ENCODE results near the gene RANGAP1.
A peak's percentile ranks its signal among the peaks of the same experiment; 100 is the strongest.

RANGAP1 gene

GRCh38 chr22:41234815-41235695 is 50.9 kb downstream of the RANGAP1 start:
- no peak for DNase-seq (ENCODE audit: low spot score)

- DNase-seq (ENCODE audit: low spot score), result no peak
Measured at GRCh38 chr22:41231369-41231768, 54.6 kb downstream of the RANGAP1 start.

- no peak for DNase-seq (ENCODE audit: low spot score)
Measured at GRCh38 chr22:41230401-41230785, 55.6 kb downstream of the RANGAP1 start.

GRCh38 chr22:41229730-41230400 is 56.1 kb downstream of the RANGAP1 start:
- no peak for DNase-seq (ENCODE audit: low spot score)

- DNase-seq (ENCODE audit: low spot score), result no peak
Measured at GRCh38 chr22:41229215-41229614, 56.8 kb downstream of the RANGAP1 start.

GRCh38 chr22:41226723-41227655 is 59.0 kb downstream of the RANGAP1 start:
- DNase-seq (ENCODE audit: low spot score), result no peak

GRCh38 chr22:41223535-41223934 is 62.5 kb downstream of the RANGAP1 start:
- DNase-seq (ENCODE audit: low spot score), result no peak

- DNase-seq (ENCODE audit: low spot score), result no peak
Measured at GRCh38 chr22:41222846-41223507, 63.0 kb downstream of the RANGAP1 start.

- DNase-seq (ENCODE audit: low spot score), result peak; percentile 85
Measured at GRCh38 chr22:41217553-41218157, 68.3 kb downstream of the RANGAP1 start.

- no peak for DNase-seq (ENCODE audit: low spot score)
Measured at GRCh38 chr22:41216984-41217383, 69.0 kb downstream of the RANGAP1 start.

GRCh38 chr22:41215926-41216325 is 70.1 kb downstream of the RANGAP1 start:
- no peak for DNase-seq (ENCODE audit: low spot score)

GRCh38 chr22:41215409-41215808 is 70.6 kb downstream of the RANGAP1 start:
- no peak for DNase-seq (ENCODE audit: low spot score)

- no peak for DNase-seq (ENCODE audit: low spot score)
Measured at GRCh38 chr22:41206719-41207118, 79.3 kb downstream of the RANGAP1 start.

GRCh38 chr22:41204992-41205900 is 80.7 kb downstream of the RANGAP1 start, which contains the start of gene L3MBTL2:
TSS of gene L3MBTL2 (plus strand) at chr22:41205312. CDS start at chr22:41205363, 51 bp downstream.
- DNase-seq (ENCODE audit: low spot score), result peak; percentile 99

- no peak for DNase-seq (ENCODE audit: low spot score)
Measured at GRCh38 chr22:41204066-41204465, 81.9 kb downstream of the RANGAP1 start.

GRCh38 chr22:41203118-41203517 is 82.9 kb downstream of the RANGAP1 start:
- no peak for DNase-seq (ENCODE audit: low spot score)

GRCh38 chr22:41201141-41201540 is 84.8 kb downstream of the RANGAP1 start:
- DNase-seq (ENCODE audit: low spot score), result no peak

- DNase-seq (ENCODE audit: low spot score), result no peak
Measured at GRCh38 chr22:41198027-41198580, 87.9 kb downstream of the RANGAP1 start.

GRCh38 chr22:41197038-41197972 is 88.7 kb downstream of the RANGAP1 start:
- peak; percentile 76 for DNase-seq (ENCODE audit: low spot score)

All from COLO829 (cell line).